ENCODE data around the gene ZBTB21. TPM values are rescaled to one million over a fixed set of nuclear protein-coding genes. Genes with fewer than 3 reads are reported as not detected.

ZBTB21 gene
- total and polyA plus RNA-seq, 9 of the 15 experiments (the other 6 are each of a cell fraction or from before 2014, with no cell fraction given) = 2.2 to 15.2 (median 8.7) TPM

- TF ChIP-seq TCF3 (CRISPR knock-in tag; IDR thresholded peaks at IDR 0.05) (no peak), KDM2B (CRISPR knock-in tag; IDR thresholded peaks at IDR 0.05) (no peak), ZNF408 (CRISPR knock-in tag; IDR thresholded peaks at IDR 0.05; ENCODE audit: low read depth) (no peak), CBX1 (IDR thresholded peaks at IDR 0.05; ENCODE audit: low read depth) (no peak), BRF2 (IDR thresholded peaks at IDR 0.05; ENCODE audit: borderline replicate concordance, insufficient read depth, insufficient read length) (no peak)
These were observed 70.8 kb downstream of the ZBTB21 start (continued) for GRCh38 chr21:41939391-41939790.

Other genes with a start within 250 kb of the ZBTB21 start
- gene RIPK4, start 243.3 kb downstream of the ZBTB21 start, total RNA-seq (2014; rRNA removed) = not detected in 2 replicates
- gene RIPK4, start 243.3 kb downstream of the ZBTB21 start, total RNA-seq (2014; rRNA removed; fragmentation: Illumina TruSeq; extraction: Trizol) = not detected in 2 replicates
- not detected in 2 replicates for gene RIPK4, start 243.3 kb downstream of the ZBTB21 start, total RNA-seq (2015; rRNA removed; fragmentation: Illumina TruSeq; extraction: Trizol)
- 0.09 TPM in 1 of 2 replicates, not detected in the other for gene RIPK4, start 243.3 kb downstream of the ZBTB21 start, total RNA-seq (2021)
- not detected in 2 replicates for gene RIPK4, start 243.3 kb downstream of the ZBTB21 start, polyA plus RNA-seq (2011; rRNA removed)
- not detected in 2 replicates for gene RIPK4, start 243.3 kb downstream of the ZBTB21 start, polyA plus RNA-seq (2014; fragmentation: Illumina TruSeq; extraction: Trizol)
- gene RIPK4, start 243.3 kb downstream of the ZBTB21 start, polyA plus RNA-seq (2014; fragmentation: Nextera tagmentation; extraction: Ambion mirVana) = not detected
- not detected in 2 replicates for gene RIPK4, start 243.3 kb downstream of the ZBTB21 start, polyA plus RNA-seq (2014; rRNA removed)
- 6.2 and 10.0 TPM in 2 replicates for gene PRDM15, start 131.0 kb downstream of the ZBTB21 start, total RNA-seq (2014; rRNA removed)
- 2.9 and 4.4 TPM in 2 replicates for gene PRDM15, start 131.0 kb downstream of the ZBTB21 start, total RNA-seq (2014; rRNA removed; fragmentation: Illumina TruSeq; extraction: Trizol)
- 6.0 and 6.6 TPM in 2 replicates for gene PRDM15, start 131.0 kb downstream of the ZBTB21 start, total RNA-seq (2015; rRNA removed; fragmentation: Illumina TruSeq; extraction: Trizol)
- 7.6 and 9.2 TPM in 2 replicates for gene PRDM15, start 131.0 kb downstream of the ZBTB21 start, total RNA-seq (2021)
- 6.6 and 12.2 TPM in 2 replicates for gene PRDM15, start 131.0 kb downstream of the ZBTB21 start, polyA plus RNA-seq (2011; rRNA removed)
- gene PRDM15, start 131.0 kb downstream of the ZBTB21 start, polyA plus RNA-seq (2014; fragmentation: Illumina TruSeq; extraction: Trizol) = 6.0 and 6.2 TPM in 2 replicates
- 1 to 10 TPM in 1 of 2 experiments, under 1 TPM in 1; 0.93 to 1.0 TPM for gene PRDM15, start 131.0 kb downstream of the ZBTB21 start, polyA plus RNA-seq (2014; fragmentation: Nextera tagmentation; extraction: Ambion mirVana)
- gene PRDM15, start 131.0 kb downstream of the ZBTB21 start, polyA plus RNA-seq (2014; rRNA removed) = 7.1 and 8.5 TPM in 2 replicates
- 15.1 and 20.2 TPM in 2 replicates for gene C2CD2, start 56.3 kb downstream of the ZBTB21 start, total RNA-seq (2014; rRNA removed)
- 11.6 and 12.1 TPM in 2 replicates for gene C2CD2, start 56.3 kb downstream of the ZBTB21 start, total RNA-seq (2014; rRNA removed; fragmentation: Illumina TruSeq; extraction: Trizol)
- gene C2CD2, start 56.3 kb downstream of the ZBTB21 start, total RNA-seq (2015; rRNA removed; fragmentation: Illumina TruSeq; extraction: Trizol) = 14.0 and 14.5 TPM in 2 replicates
- 19.0 and 19.6 TPM in 2 replicates for gene C2CD2, start 56.3 kb downstream of the ZBTB21 start, total RNA-seq (2021)
- 21.6 and 27.5 TPM in 2 replicates for gene C2CD2, start 56.3 kb downstream of the ZBTB21 start, polyA plus RNA-seq (2011; rRNA removed)
- 9.1 and 10.9 TPM in 2 replicates for gene C2CD2, start 56.3 kb downstream of the ZBTB21 start, polyA plus RNA-seq (2014; fragmentation: Illumina TruSeq; extraction: Trizol)
- gene C2CD2, start 56.3 kb downstream of the ZBTB21 start, polyA plus RNA-seq (2014; fragmentation: Nextera tagmentation; extraction: Ambion mirVana) = 1 to 10 TPM; 1.3 to 1.6 TPM
- 9.5 and 13.5 TPM in 2 replicates for gene C2CD2, start 56.3 kb downstream of the ZBTB21 start, polyA plus RNA-seq (2014; rRNA removed)
- not detected in 2 replicates for gene UMODL1, start 61.0 kb upstream of the ZBTB21 start, total RNA-seq (2014; rRNA removed)
- gene UMODL1, start 61.0 kb upstream of the ZBTB21 start, total RNA-seq (2014; rRNA removed; fragmentation: Illumina TruSeq; extraction: Trizol) = not detected in 2 replicates
- not detected in 2 replicates for gene UMODL1, start 61.0 kb upstream of the ZBTB21 start, total RNA-seq (2015; rRNA removed; fragmentation: Illumina TruSeq; extraction: Trizol)
- not detected in 2 replicates for gene UMODL1, start 61.0 kb upstream of the ZBTB21 start, total RNA-seq (2021)
- gene UMODL1, start 61.0 kb upstream of the ZBTB21 start, polyA plus RNA-seq (2011; rRNA removed) = not detected in 2 replicates
- not detected in 2 replicates for gene UMODL1, start 61.0 kb upstream of the ZBTB21 start, polyA plus RNA-seq (2014; fragmentation: Illumina TruSeq; extraction: Trizol)
- gene UMODL1, start 61.0 kb upstream of the ZBTB21 start, polyA plus RNA-seq (2014; fragmentation: Nextera tagmentation; extraction: Ambion mirVana) = not detected
- gene UMODL1, start 61.0 kb upstream of the ZBTB21 start, polyA plus RNA-seq (2014; rRNA removed) = not detected in 2 replicates
- gene ABCG1, start 208.8 kb upstream of the ZBTB21 start, total RNA-seq (2014; rRNA removed) = 0.12 TPM in 1 of 2 replicates, not detected in the other
- not detected in 2 replicates for gene ABCG1, start 208.8 kb upstream of the ZBTB21 start, total RNA-seq (2014; rRNA removed; fragmentation: Illumina TruSeq; extraction: Trizol)
- 0.04 and 0.08 TPM in 2 replicates for gene ABCG1, start 208.8 kb upstream of the ZBTB21 start, total RNA-seq (2015; rRNA removed; fragmentation: Illumina TruSeq; extraction: Trizol)
- 0.07 and 0.09 TPM in 2 replicates for gene ABCG1, start 208.8 kb upstream of the ZBTB21 start, total RNA-seq (2021)
- gene ABCG1, start 208.8 kb upstream of the ZBTB21 start, polyA plus RNA-seq (2011; rRNA removed) = not detected in 2 replicates
- not detected in 2 replicates for gene ABCG1, start 208.8 kb upstream of the ZBTB21 start, polyA plus RNA-seq (2014; fragmentation: Illumina TruSeq; extraction: Trizol)
- not detected for gene ABCG1, start 208.8 kb upstream of the ZBTB21 start, polyA plus RNA-seq (2014; fragmentation: Nextera tagmentation; extraction: Ambion mirVana)
- gene ABCG1, start 208.8 kb upstream of the ZBTB21 start, polyA plus RNA-seq (2014; rRNA removed) = not detected in 2 replicates

All from K562 (cell line).